GM21529 (cell line): Measurements from ENCODE around the gene TELO2.

Source experiments
- ATAC-seq: cut with Tn5 transposase; IDR thresholded peaks from one replicate; pipeline ENCODE4 v1.9.1; 2021; ENCODE audit not compliant: unreplicated experiment

TELO2 gene

GRCh38 chr16:1492923-1493745 is at the start of gene TELO2:
TSS of gene TELO2 (plus strand) at chr16:1493360. CDS start at chr16:1494282, 922 bp downstream.
- ATAC-seq = peak; percentile 66

GRCh38 chr16:1443403-1443973 is 49.7 kb upstream of the TELO2 start:
- no peak for ATAC-seq

- no peak for ATAC-seq
These were observed 49.0 kb upstream of the TELO2 start, which contains the start of gene CCDC154 for GRCh38 chr16:1443980-1444729. TSS of gene CCDC154 (minus strand) at chr16:1444556. CDS start at chr16:1444322, 234 bp downstream.

GRCh38 chr16:1444730-1445517 is 48.2 kb upstream of the TELO2 start:
- ATAC-seq = no peak

GRCh38 chr16:1445518-1446203 is 47.5 kb upstream of the TELO2 start:
- no peak for ATAC-seq

- no peak for ATAC-seq
These were observed 46.7 kb upstream of the TELO2 start for GRCh38 chr16:1446296-1447080.

- ATAC-seq = no peak
These were observed 45.2 kb upstream of the TELO2 start for GRCh38 chr16:1447965-1448364.

- ATAC-seq = no peak
These were observed 44.5 kb upstream of the TELO2 start for GRCh38 chr16:1448536-1449116.

- ATAC-seq = no peak
These were observed 43.9 kb upstream of the TELO2 start for GRCh38 chr16:1449201-1449788.

GRCh38 chr16:1450218-1450617 is 42.9 kb upstream of the TELO2 start:
- no peak for ATAC-seq

- no peak for ATAC-seq
These were observed 42.3 kb upstream of the TELO2 start for GRCh38 chr16:1450841-1451240.

GRCh38 chr16:1451702-1452392 is 41.3 kb upstream of the TELO2 start:
- no peak for ATAC-seq

GRCh38 chr16:1452530-1452929 is 40.6 kb upstream of the TELO2 start:
- ATAC-seq = no peak

- no peak for ATAC-seq
These were observed 39.8 kb upstream of the TELO2 start for GRCh38 chr16:1453316-1453715.

GRCh38 chr16:1454561-1454960 is 38.6 kb upstream of the TELO2 start:
- no peak for ATAC-seq

- ATAC-seq = no peak
These were observed 37.7 kb upstream of the TELO2 start for GRCh38 chr16:1455190-1456171.

GRCh38 chr16:1456951-1457350 is 36.2 kb upstream of the TELO2 start:
- ATAC-seq = no peak
